Gastrocnemius medialis (tissue), 4 donors: ENCODE measurements around the gene MRPL4. TPM values are rescaled to one million over a fixed set of nuclear protein-coding genes. Genes with fewer than 3 reads are reported as not detected.

Experiments used
- ATAC-seq, 2 donors: fragments of 150-250 bp; one replicate each; pipeline ENCODE4 v1.9.1; 2016
- DNase-seq, 2 donors: peaks; one replicate each; pipeline ENCODE4 v3.0.0-alpha.2; 2019
- H3K27ac ChIP-seq, 4 donors: fragments of 200-600 bp; sonication (generic); 1 replicate in 1 of 4; 2 replicates in 3 of 4; pipeline ENCODE4 v1.5.1; 2016 to 2018; ENCODE audit warnings: mild to moderate bottlenecking in 2 of 4, moderate library complexity in 1 of 4
- H3K27me3 ChIP-seq, 3 donors: fragments of 200-600 bp; sonication (generic) in 2 of 3; 1 replicate in 1 of 3; 2 replicates in 2 of 3; pipeline versions ENCODE4 v1.5.1 to v1.6.0; 2016 to 2019; ENCODE audit warnings: mild to moderate bottlenecking in 1 of 3, moderate library complexity in 1 of 3
- H3K36me3 ChIP-seq, 2 donors: fragments of 200-600 bp; sonication (generic) in 1 of 2; one replicate each; pipeline ENCODE4 v1.5.1; 2017 to 2018
- H3K4me1 ChIP-seq, 2 donors: fragments of 200-600 bp; sonication (generic) in 1 of 2; one replicate each; pipeline ENCODE4 v1.5.1; 2016 to 2017; ENCODE audit warnings: mild to moderate bottlenecking in 2 of 2
- H3K4me3 ChIP-seq, 4 donors: fragments of 200-600 bp; sonication (generic) in 3 of 4; 1 replicate in 1 of 4; 2 replicates in 3 of 4; pipeline ENCODE4 v1.5.1; 2016 to 2019; ENCODE audit warnings: mild to moderate bottlenecking in 2 of 4
- H3K9me3 ChIP-seq, 3 donors: fragments of 200-600 bp; sonication (generic) in 2 of 3; 1 replicate in 1 of 3; 2 replicates in 2 of 3; pipeline ENCODE4 v1.5.1; 2016 to 2019
- POLR2A ChIP-seq, 2 donors: fragments of 450-650 bp; IDR thresholded peaks; one replicate each; pipeline ENCODE4 v1.6.1; 2017; ENCODE audit warnings: antibody characterized with exemption in 2 of 2, mild to moderate bottlenecking in 2 of 2, moderate library complexity in 2 of 2
- in situ Hi-C, 4 donors: fragments of 200-750 bp; cut with MboI; loops; one replicate each; pipeline versions ENCODE4 v1.15.0 to v1.8.0; 2017; ENCODE audit warnings: low sequenced_read_pairs in 4 of 4
- intact Hi-C: fragments of 100-400 bp; cut with DNase I; formaldehyde crosslinking; loops from one replicate; pipeline ENCODE4 v1.15.1; 2023; ENCODE audit warnings: low total_unique reads
- total RNA-seq, 4 donors: library from RNA; depleted of rRNA; stranded (reverse); fragments of >200 nt; gene quantifications; one replicate each; pipeline versions ENCODE4 v1.1.0 to v1.2.3, GENCODE V29; 2016
- TF ChIP-seq, protein P1 (sequence below), 5 experiments: fragments of 450-650 bp in 3 of 5; fragments of 200-600 bp in 2 of 5; sonication (generic) in 2 of 5; IDR thresholded peaks in 4 of 5; conservative IDR thresholded peaks in 1 of 5; 1 replicate in 4 of 5; 2 replicates in 1 of 5; pipeline ENCODE4 v1.5.1; 2016 to 2019; ENCODE audit warnings: antibody characterized with exemption in 5 of 5, mild to moderate bottlenecking in 3 of 5, moderate library complexity in 3 of 5

Gene MRPL4
- total RNA-seq, 4 donors from 2014 or later: 68.3 to 112 (median 84.4) TPM

DNA sequence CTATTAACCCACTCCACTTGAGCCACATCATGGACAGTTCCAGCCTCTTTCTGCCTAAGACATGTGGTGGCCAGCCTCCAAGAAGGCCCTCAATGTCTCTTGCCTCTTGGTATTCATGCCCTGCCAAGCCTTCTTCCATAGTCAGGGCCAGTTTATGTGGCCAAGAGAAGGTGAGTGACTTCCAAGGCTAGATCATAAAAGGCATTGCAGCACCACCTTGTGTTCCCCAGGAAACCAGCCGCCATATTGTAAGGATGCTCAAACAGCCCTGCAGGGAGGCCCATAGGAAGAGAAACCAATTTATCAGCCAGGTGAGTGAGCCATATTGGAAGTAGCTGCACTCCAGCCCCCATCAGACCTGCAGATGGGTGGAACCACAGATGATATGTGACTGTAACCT is 45.0 kb upstream of the MRPL4 start:
- no peak overlapping the region for H3K27ac ChIP-seq
- no peaks in the 10 kb centered on the region for H3K4me1 ChIP-seq
- DNase-seq (no peak), ATAC-seq (no peak)
- no peak overlapping the region for H3K4me3 ChIP-seq
- no peaks in the 10 kb centered on the region for H3K9me3 ChIP-seq
- intact Hi-C loops (no loop called here), in situ Hi-C loops (no loop called here)
- no peaks in the 10 kb centered on the region for H3K36me3 ChIP-seq
- TF ChIP-seq, protein P1, sequence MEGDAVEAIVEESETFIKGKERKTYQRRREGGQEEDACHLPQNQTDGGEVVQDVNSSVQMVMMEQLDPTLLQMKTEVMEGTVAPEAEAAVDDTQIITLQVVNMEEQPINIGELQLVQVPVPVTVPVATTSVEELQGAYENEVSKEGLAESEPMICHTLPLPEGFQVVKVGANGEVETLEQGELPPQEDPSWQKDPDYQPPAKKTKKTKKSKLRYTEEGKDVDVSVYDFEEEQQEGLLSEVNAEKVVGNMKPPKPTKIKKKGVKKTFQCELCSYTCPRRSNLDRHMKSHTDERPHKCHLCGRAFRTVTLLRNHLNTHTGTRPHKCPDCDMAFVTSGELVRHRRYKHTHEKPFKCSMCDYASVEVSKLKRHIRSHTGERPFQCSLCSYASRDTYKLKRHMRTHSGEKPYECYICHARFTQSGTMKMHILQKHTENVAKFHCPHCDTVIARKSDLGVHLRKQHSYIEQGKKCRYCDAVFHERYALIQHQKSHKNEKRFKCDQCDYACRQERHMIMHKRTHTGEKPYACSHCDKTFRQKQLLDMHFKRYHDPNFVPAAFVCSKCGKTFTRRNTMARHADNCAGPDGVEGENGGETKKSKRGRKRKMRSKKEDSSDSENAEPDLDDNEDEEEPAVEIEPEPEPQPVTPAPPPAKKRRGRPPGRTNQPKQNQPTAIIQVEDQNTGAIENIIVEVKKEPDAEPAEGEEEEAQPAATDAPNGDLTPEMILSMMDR (IDR thresholded peaks at IDR 0.05 in 4 of 5, conservative IDR thresholded peaks at IDR 0.05 in 1 of 5): no peak
- no peak for TF ChIP-seq POLR2A (IDR thresholded peaks at IDR 0.05)
- H3K27me3 ChIP-seq: no peaks in the 10 kb centered on the region

DNA sequence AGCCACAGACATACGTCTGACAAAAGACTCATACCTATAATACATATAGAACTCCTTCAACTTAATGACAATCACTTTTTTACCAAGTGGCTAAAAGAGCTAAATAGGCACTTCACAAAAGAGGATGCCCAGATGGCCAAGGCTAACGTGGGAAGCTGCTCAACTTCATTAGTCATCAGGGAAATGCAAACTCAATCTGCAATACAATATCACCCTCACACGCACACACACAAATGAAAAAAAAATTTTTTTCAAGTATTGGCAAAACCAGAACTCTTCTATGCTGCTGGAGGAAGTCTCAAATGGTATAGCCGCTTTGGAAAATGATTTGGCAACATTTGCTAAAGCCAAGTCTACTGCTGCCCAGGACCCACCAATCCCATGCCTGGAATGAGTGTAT is 42.7 kb upstream of the MRPL4 start:
- Histone ChIP-seq H3K27ac (no peak overlapping the region), H3K4me3 (no peak overlapping the region), H3K36me3 (no peaks in the 10 kb centered on the region), H3K4me1 (no peaks in the 10 kb centered on the region), H3K27me3 (no peaks in the 10 kb centered on the region), H3K9me3 (no peaks in the 10 kb centered on the region)
- DNase-seq (no peak), ATAC-seq (no peak)
- TF ChIP-seq POLR2A (IDR thresholded peaks at IDR 0.05): no peak
- TF ChIP-seq, protein P1 (IDR thresholded peaks at IDR 0.05 in 4 of 5, conservative IDR thresholded peaks at IDR 0.05 in 1 of 5): no peak
- intact Hi-C loops: no loop called here
- in situ Hi-C loops: no loop called here

DNA sequence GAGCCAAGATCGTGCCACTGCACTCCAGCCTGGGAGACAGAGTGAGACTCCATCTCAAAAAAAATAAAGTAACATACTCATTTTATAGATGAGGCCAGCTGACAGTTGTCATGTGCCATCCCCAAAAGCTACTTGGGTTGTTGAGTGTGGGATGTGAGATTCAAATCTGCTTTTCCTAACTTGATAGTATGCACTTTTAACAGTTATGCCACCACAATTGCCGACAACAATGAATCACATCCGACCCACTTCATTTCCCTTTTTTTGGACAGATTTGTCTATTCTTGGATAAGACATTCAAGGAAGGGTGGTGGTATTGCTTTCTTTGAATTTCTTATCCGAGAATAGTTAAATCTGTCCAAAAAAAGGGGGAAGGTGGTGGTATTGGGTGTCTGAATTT is 41.0 kb upstream of the MRPL4 start:
- intact Hi-C loops: no loop called here
- Histone ChIP-seq H3K4me1 (no peaks in the 10 kb centered on the region), H3K27ac (no peak overlapping the region), H3K9me3 (no peaks in the 10 kb centered on the region), H3K36me3 (no peaks in the 10 kb centered on the region), H3K27me3 (no peaks in the 10 kb centered on the region), H3K4me3 (no peak overlapping the region)
- no peak for TF ChIP-seq POLR2A (IDR thresholded peaks at IDR 0.05)
- TF ChIP-seq, protein P1 (IDR thresholded peaks at IDR 0.05 in 4 of 5, conservative IDR thresholded peaks at IDR 0.05 in 1 of 5): no peak
- in situ Hi-C loops: no loop called here
- no peak for ATAC-seq
- no peak for DNase-seq

DNA sequence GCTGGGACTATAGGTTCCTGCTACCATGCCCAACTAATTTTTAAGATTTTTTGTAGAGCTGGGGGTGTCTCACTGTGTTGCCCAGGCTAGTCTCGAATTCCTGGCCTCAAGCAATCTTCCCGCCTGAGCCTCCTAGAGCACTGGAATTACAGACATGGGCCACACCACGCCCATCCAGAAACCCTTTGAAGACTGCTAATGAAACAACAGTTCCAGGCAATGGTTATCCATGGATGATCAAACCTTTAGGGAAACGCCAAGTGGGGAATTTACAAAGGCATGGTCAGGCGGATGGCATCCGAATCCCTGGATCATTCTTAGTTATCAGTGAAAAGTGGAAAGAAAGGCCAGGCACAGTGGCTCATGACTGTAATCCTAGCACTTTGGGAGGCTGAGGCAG is 40.3 kb upstream of the MRPL4 start:
- Histone ChIP-seq H3K36me3 (no peaks in the 10 kb centered on the region), H3K27me3 (no peaks in the 10 kb centered on the region), H3K9me3 (no peaks in the 10 kb centered on the region), H3K4me3 (no peak overlapping the region), H3K27ac (no peak overlapping the region), H3K4me1 (no peaks in the 10 kb centered on the region)
- ATAC-seq (no peak), DNase-seq (no peak)
- no peak for TF ChIP-seq POLR2A (IDR thresholded peaks at IDR 0.05)
- TF ChIP-seq, protein P1 (IDR thresholded peaks at IDR 0.05 in 4 of 5, conservative IDR thresholded peaks at IDR 0.05 in 1 of 5): no peak
- intact Hi-C loops (no loop called here), in situ Hi-C loops (no loop called here)

DNA sequence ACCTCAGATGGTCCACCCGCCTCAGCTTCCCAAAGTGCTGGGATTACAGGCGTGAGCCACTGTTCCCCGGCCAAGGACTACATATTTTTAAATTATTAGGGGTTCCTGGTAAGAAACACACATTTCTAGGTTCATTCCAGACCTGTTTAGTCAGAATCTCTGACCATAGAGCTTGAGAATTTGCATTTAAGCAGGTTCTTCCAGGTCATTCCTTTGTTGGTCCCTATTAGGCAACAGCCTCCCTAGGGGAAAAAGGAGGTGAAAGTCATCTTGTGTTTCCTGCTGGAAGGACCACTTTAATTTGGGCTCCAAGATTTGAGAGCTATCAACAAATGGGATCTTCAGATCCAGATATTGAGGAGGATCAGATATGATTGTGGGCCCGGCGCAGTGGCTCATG is 37.2 kb upstream of the MRPL4 start:
- intact Hi-C loops: no loop called here
- ATAC-seq: no peak
- TF ChIP-seq POLR2A (IDR thresholded peaks at IDR 0.05): no peak
- TF ChIP-seq, protein P1 (IDR thresholded peaks at IDR 0.05 in 4 of 5, conservative IDR thresholded peaks at IDR 0.05 in 1 of 5): no peak
- H3K27ac ChIP-seq: no peak overlapping the region
- in situ Hi-C loops: no loop called here
- no peak overlapping the region for H3K4me3 ChIP-seq
- no peak for DNase-seq
- H3K36me3 ChIP-seq: no peaks in the 10 kb centered on the region
- H3K4me1 ChIP-seq: no peaks in the 10 kb centered on the region
- H3K9me3 ChIP-seq: no peaks in the 10 kb centered on the region
- H3K27me3 ChIP-seq: no peaks in the 10 kb centered on the region
